Suprapubic skin (tissue), 4 donors: Measurements from ENCODE around the gene ALDH5A1.

Experiments used
- CTCF ChIP-seq, 2 donors: fragments of 200-600 bp in 1 of 2; fragments of 450-650 bp in 1 of 2; sonication (generic) in 1 of 2; IDR thresholded peaks; one replicate each; pipeline ENCODE4 v1.5.1; 2016 to 2019; ENCODE audit warnings: antibody characterized with exemption in 2 of 2, mild to moderate bottlenecking in 1 of 2, moderate library complexity in 1 of 2
- EP300 ChIP-seq: sonication (generic); formaldehyde crosslinking; IDR thresholded peaks from one replicate; pipeline ENCODE4 v1.6.1; 2017; ENCODE audit warnings: antibody characterized with exemption
- POLR2A ChIP-seq, 2 donors: fragments of 450-650 bp; IDR thresholded peaks; one replicate each; pipeline ENCODE4 v1.6.1; 2017; ENCODE audit warnings: antibody characterized with exemption in 2 of 2, mild to moderate bottlenecking in 2 of 2, moderate library complexity in 2 of 2
- POLR2AphosphoS5 ChIP-seq, 3 donors: sonication (generic); formaldehyde crosslinking; IDR thresholded peaks; one replicate each; pipeline ENCODE4 v1.6.1; 2017; ENCODE audit warnings: antibody characterized with exemption in 3 of 3

DNA sequence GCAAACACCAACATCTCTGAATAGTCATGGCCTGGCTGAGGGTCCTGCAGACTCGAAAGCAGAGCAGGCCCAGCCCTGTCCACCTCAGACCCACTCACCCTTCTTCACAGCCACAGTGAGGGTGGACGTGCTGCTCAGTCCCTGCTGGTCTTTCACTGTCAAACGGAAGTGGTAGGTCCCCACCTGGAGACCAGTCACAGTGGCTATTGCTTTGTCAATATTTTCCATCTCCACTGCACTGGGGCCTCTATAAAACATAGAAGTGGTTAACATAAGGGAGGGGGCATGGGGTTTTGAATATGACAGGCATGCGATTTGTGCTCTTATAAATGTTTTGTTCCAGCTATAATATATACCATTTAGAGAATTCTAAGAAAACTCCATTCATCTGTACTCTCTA lies 73.9 kb downstream of the ALDH5A1 start:
- no peak for TF ChIP-seq CTCF (IDR thresholded peaks at IDR 0.05)
- TF ChIP-seq POLR2AphosphoS5 (IDR thresholded peaks at IDR 0.05), result no peak
- no peak for TF ChIP-seq EP300
- no peak for TF ChIP-seq POLR2A (IDR thresholded peaks at IDR 0.05)
